Iris pigment epithelial cell (primary cell): Measurements from ENCODE around the gene ZNF500.
A peak's percentile ranks its signal among the peaks of the same experiment; 100 is the strongest.
"Not testable (repeated sequence)": the region's sequence is repeated elsewhere in the genome, so short reads cannot be mapped to it uniquely, and the experiment has no call there.

ENCODE experiments used
- DNase-seq: peaks from one replicate; pipeline ENCODE4 v3.0.0-alpha.2; 2011; ENCODE audit warnings: low read depth

Gene ZNF500

GRCh38 chr16:4796982-4797804, 30.2 kb upstream of the ZNF500 start:
- no peak for DNase-seq

- no peak for DNase-seq
Measured at GRCh38 chr16:4795828-4796572, 29.0 kb upstream of the ZNF500 start.

GRCh38 chr16:4795181-4795827, 28.3 kb upstream of the ZNF500 start, which contains the start of gene SMIM22:
Gene SMIM22, plus strand, starts transcription at chr16:4795369. Its CDS starts 366 bp downstream, at chr16:4795735.
- DNase-seq = no peak

- DNase-seq = no peak
Measured at GRCh38 chr16:4792951-4793513, 26.1 kb upstream of the ZNF500 start.

- DNase-seq = no peak
Measured at GRCh38 chr16:4790871-4791270, 23.9 kb upstream of the ZNF500 start.

- no peak for DNase-seq
Measured at GRCh38 chr16:4790261-4790660, 23.3 kb upstream of the ZNF500 start.

- DNase-seq = no peak
Measured at GRCh38 chr16:4788910-4789309, 21.9 kb upstream of the ZNF500 start.

GRCh38 chr16:4788489-4788889, 21.5 kb upstream of the ZNF500 start:
- no peak for DNase-seq

- DNase-seq = no peak
Measured at GRCh38 chr16:4787627-4788482, 20.9 kb upstream of the ZNF500 start, which contains the start of gene SEPTIN12. Gene SEPTIN12, minus strand, starts transcription at chr16:4788345. Its CDS starts 700 bp downstream, at chr16:4787645.

GRCh38 chr16:4787068-4787467, 20.1 kb upstream of the ZNF500 start:
- no peak for DNase-seq

- no peak for DNase-seq
Measured at GRCh38 chr16:4785758-4786433, 18.9 kb upstream of the ZNF500 start.

GRCh38 chr16:4784444-4784987, 17.6 kb upstream of the ZNF500 start:
- DNase-seq = not testable (repeated sequence)

- no peak for DNase-seq
Measured at GRCh38 chr16:4783951-4784336, 17.0 kb upstream of the ZNF500 start.

GRCh38 chr16:4783251-4783950, 16.4 kb upstream of the ZNF500 start:
- no peak for DNase-seq

- peak; percentile 28 for DNase-seq
Measured at GRCh38 chr16:4780235-4780634, 13.3 kb upstream of the ZNF500 start.

GRCh38 chr16:4778050-4778392, 11.1 kb upstream of the ZNF500 start:
- no peak for DNase-seq

GRCh38 chr16:4777339-4778049, 10.5 kb upstream of the ZNF500 start:
- DNase-seq = no peak

- DNase-seq = no peak
Measured at GRCh38 chr16:4776141-4776705, 9.3 kb upstream of the ZNF500 start.

GRCh38 chr16:4775005-4775404, 8.0 kb upstream of the ZNF500 start:
- DNase-seq = no peak
